ENCODE measurements around the gene MAB21L3. TPM values are rescaled to one million over a fixed set of nuclear protein-coding genes. Genes with fewer than 3 reads are reported as not detected.

The MAB21L3 gene
- total and polyA plus RNA-seq, 9 donors, result 0.29 TPM; not detected in 8

Other genes with a start within 250 kb of the MAB21L3 start
- 0.53 TPM for gene SLC22A15, start 134.9 kb upstream of the MAB21L3 start, total RNA-seq
- 1 to 10 TPM in 1 of 8 donors, under 1 TPM in 7; 0.40 to 1.1 (median 0.52) TPM for gene SLC22A15, start 134.9 kb upstream of the MAB21L3 start, polyA plus RNA-seq (ENCODE audit: insufficient read depth in 1 of 8, insufficient read length in 8 of 8, low replicate concordance in 1 of 8)

Measured in muscle of leg (tissue), 9 donors.